ENCODE measurements around the gene ORMDL2.
"Not testable (repeated sequence)": the region's sequence is repeated elsewhere in the genome, so short reads cannot be mapped to it uniquely, and the experiment has no call there.

The ORMDL2 gene

GRCh38 chr12:55829967-55830600, 12.2 kb downstream of the ORMDL2 start:
- peak; percentile 62 for DNase-seq

GRCh38 chr12:55830601-55831446, 13.0 kb downstream of the ORMDL2 start:
- DNase-seq = peak; percentile 82

GRCh38 chr12:55831447-55831815, 13.6 kb downstream of the ORMDL2 start:
- DNase-seq = no peak

- no peak for DNase-seq
Observed at GRCh38 chr12:55833056-55833455, 15.2 kb downstream of the ORMDL2 start.

GRCh38 chr12:55834400-55834799, 16.6 kb downstream of the ORMDL2 start:
- not testable (repeated sequence) for DNase-seq

GRCh38 chr12:55838361-55838760, 20.5 kb downstream of the ORMDL2 start:
- DNase-seq = no peak

- no peak for DNase-seq
Observed at GRCh38 chr12:55839345-55840140, 21.7 kb downstream of the ORMDL2 start.

GRCh38 chr12:55840581-55841351, 22.9 kb downstream of the ORMDL2 start:
- DNase-seq = no peak

- no peak for DNase-seq
Observed at GRCh38 chr12:55842681-55843429, 25.0 kb downstream of the ORMDL2 start, which contains the start of gene MMP19. Gene MMP19 (minus strand): TSS chr12:55842936. CDS start chr12:55842830, 106 bp downstream.

GRCh38 chr12:55843431-55843830, 25.6 kb downstream of the ORMDL2 start:
- DNase-seq = no peak

- no peak for DNase-seq
Observed at GRCh38 chr12:55844961-55845360, 27.1 kb downstream of the ORMDL2 start.

GRCh38 chr12:55845361-55845760, 27.5 kb downstream of the ORMDL2 start:
- no peak for DNase-seq

- no peak for DNase-seq
Observed at GRCh38 chr12:55845785-55846496, 28.1 kb downstream of the ORMDL2 start.

GRCh38 chr12:55847033-55847432, 29.2 kb downstream of the ORMDL2 start:
- DNase-seq = no peak

- peak; percentile 47 for DNase-seq
Observed at GRCh38 chr12:55847603-55848291, 29.9 kb downstream of the ORMDL2 start.

GRCh38 chr12:55849616-55850343, 31.9 kb downstream of the ORMDL2 start:
- DNase-seq = no peak

- DNase-seq = no peak
Observed at GRCh38 chr12:55850401-55850800, 32.6 kb downstream of the ORMDL2 start.

- no peak for DNase-seq
Observed at GRCh38 chr12:55850893-55851292, 33.1 kb downstream of the ORMDL2 start.

GRCh38 chr12:55852740-55853139, 34.9 kb downstream of the ORMDL2 start:
- no peak for DNase-seq

GRCh38 chr12:55861396-55861795, 43.6 kb downstream of the ORMDL2 start:
- DNase-seq = no peak
